ENCODE results near the gene NPR1. TPM values are rescaled to one million over a fixed set of nuclear protein-coding genes. Genes with fewer than 3 reads are reported as not detected.

Gene NPR1
- total and polyA plus RNA-seq, 2 of the 13 experiments (the other 11 are each of a cell fraction or from before 2014, with no cell fraction given) = not detected

- TF ChIP-seq KDM2A (CRISPR knock-in tag; IDR thresholded peaks at IDR 0.05; ENCODE audit: borderline replicate concordance, low read depth) (peak; percentile 62; the same call in 1 of the 2 replicates), RELA (CRISPR knock-in tag; IDR thresholded peaks at IDR 0.05) (no peak), ZFY (CRISPR knock-in tag; IDR thresholded peaks at IDR 0.05) (peak; percentile 97), ZFP36 (IDR thresholded peaks at IDR 0.05; ENCODE audit: borderline replicate concordance, low read depth, low read length, partially characterized antibody) (no peak), NFRKB (IDR thresholded peaks at IDR 0.05) (no peak), CTCF (CRISPR knock-in tag; IDR thresholded peaks at IDR 0.05) (peak; percentile 48), FOXP1 (IDR thresholded peaks at IDR 0.05) (no peak), FOXP1 (CRISPR knock-in tag; IDR thresholded peaks at IDR 0.05) (no peak), BHLHE40 (IDR thresholded peaks at IDR 0.05; ENCODE audit: low read length) (no peak), SRSF1 (optimal IDR thresholded peaks at IDR 0.05; ENCODE audit: low read depth, low read length) (peak; percentile 91), ZNF660 (CRISPR knock-in tag; IDR thresholded peaks at IDR 0.05; ENCODE audit: borderline replicate concordance, low read depth) (no peak), SALL2 (CRISPR knock-in tag; IDR thresholded peaks at IDR 0.05) (peak; percentile 73; the same call in 1 of the 2 replicates), PBX2 (CRISPR knock-in tag; IDR thresholded peaks at IDR 0.05) (no peak), HMG20A (CRISPR knock-in tag; IDR thresholded peaks at IDR 0.05; ENCODE audit: borderline replicate concordance) (no peak), MEIS1 (CRISPR knock-in tag; IDR thresholded peaks at IDR 0.05; ENCODE audit: borderline replicate concordance) (no peak), ARID5B (CRISPR knock-in tag; IDR thresholded peaks at IDR 0.05) (peak; percentile 56; the same call in 1 of the 2 replicates), ZNF564 (CRISPR knock-in tag; IDR thresholded peaks at IDR 0.05) (0 out of 2 replicates have a peak, but pooled peaks have one; percentile 27), CEBPG (CRISPR knock-in tag; IDR thresholded peaks at IDR 0.05) (no peak), ZNF557 (CRISPR knock-in tag; IDR thresholded peaks at IDR 0.05) (no peak), MXD4 (CRISPR knock-in tag; IDR thresholded peaks at IDR 0.05) (peak; percentile 55; the same call in 1 of the 2 replicates), ZBTB14 (CRISPR knock-in tag; IDR thresholded peaks at IDR 0.05) (no peak)
- TF ChIP-seq, protein P1, sequence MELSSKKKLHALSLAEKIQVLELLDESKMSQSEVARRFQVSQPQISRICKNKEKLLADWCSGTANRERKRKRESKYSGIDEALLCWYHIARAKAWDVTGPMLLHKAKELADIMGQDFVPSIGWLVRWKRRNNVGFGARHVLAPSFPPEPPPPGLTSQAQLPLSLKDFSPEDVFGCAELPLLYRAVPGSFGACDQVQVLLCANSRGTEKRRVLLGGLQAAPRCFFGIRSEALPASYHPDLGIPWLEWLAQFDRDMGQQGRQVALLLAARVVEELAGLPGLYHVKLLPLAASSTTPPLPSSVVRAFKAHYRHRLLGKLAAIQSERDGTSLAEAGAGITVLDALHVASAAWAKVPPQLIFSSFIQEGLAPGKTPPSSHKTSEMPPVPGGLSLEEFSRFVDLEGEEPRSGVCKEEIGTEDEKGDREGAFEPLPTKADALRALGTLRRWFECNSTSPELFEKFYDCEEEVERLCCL (CRISPR knock-in tag; IDR thresholded peaks at IDR 0.05; ENCODE audit: borderline replicate concordance) = no peak
These were observed 19.9 kb upstream of the NPR1 start, which contains the start of gene SNAPIN (continued) for GRCh38 chr1:153658400-153659174.

Measured in HepG2 (cell line).